ENCODE measurements around the gene ATXN2.
"Not testable (repeated sequence)": the region's sequence is repeated elsewhere in the genome, so short reads cannot be mapped to it uniquely, and the experiment has no call there.

Gene ATXN2

DNA sequence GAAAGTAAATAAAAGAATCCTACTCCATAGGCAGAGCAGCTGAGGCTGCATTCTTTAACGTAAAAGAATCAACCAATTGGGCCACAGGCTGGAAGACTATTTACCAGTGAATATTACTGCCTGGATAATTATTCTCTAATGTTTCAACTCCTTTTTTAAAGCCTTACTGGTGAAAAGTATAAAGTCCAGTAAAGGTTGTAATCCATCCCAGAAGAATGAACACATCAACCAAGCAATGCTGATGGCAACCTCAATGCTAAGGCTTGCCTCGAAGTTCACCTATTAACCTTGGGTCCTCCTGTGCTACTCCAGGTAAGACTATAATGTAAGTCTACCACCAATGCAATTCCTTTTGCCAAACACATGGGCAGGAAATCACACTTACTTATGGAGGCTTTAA is 77.3 kb downstream of the ATXN2 start:
- no peaks in the 10 kb centered on the region for H3K9me3 ChIP-seq (replicated peaks; ENCODE audit: low read length)
- no peak overlapping the region for H3K4me2 ChIP-seq (ENCODE audit: low read length)
- H3K9ac ChIP-seq (ENCODE audit: low read depth, low read length): no peak overlapping the region
- H3K36me3 ChIP-seq (ENCODE audit: insufficient read depth, low read length): peaks cover 68% of the 10 kb centered on the region
- H3K4me1 ChIP-seq (ENCODE audit: control insufficient read depth, insufficient read depth, low read length): no peaks in the 10 kb centered on the region
- no peaks in the 10 kb centered on the region for H3K27me3 ChIP-seq (ENCODE audit: control insufficient read depth, insufficient read depth, low read length)
- H3K4me3 ChIP-seq (ENCODE audit: low read length): no peak overlapping the region

GRCh38 chr12:111519937-111520336 is 79.2 kb downstream of the ATXN2 start:
- H3K9me3 ChIP-seq (replicated peaks; ENCODE audit: low read length): no peaks in the 10 kb centered on the region
- H3K4me3 ChIP-seq (ENCODE audit: low read length): no peak overlapping the region
- H3K36me3 ChIP-seq (ENCODE audit: insufficient read depth, low read length): peaks cover 75% of the 10 kb centered on the region
- H3K4me1 ChIP-seq (ENCODE audit: control insufficient read depth, insufficient read depth, low read length): no peaks in the 10 kb centered on the region
- no peaks in the 10 kb centered on the region for H3K27me3 ChIP-seq (ENCODE audit: control insufficient read depth, insufficient read depth, low read length)
- no peak overlapping the region for H3K9ac ChIP-seq (ENCODE audit: low read depth, low read length)
- no peak overlapping the region for H3K4me2 ChIP-seq (ENCODE audit: low read length)

GRCh38 chr12:111519083-111519482 is 80.0 kb downstream of the ATXN2 start:
- no peak overlapping the region for H3K9ac ChIP-seq (ENCODE audit: low read depth, low read length)

DNA sequence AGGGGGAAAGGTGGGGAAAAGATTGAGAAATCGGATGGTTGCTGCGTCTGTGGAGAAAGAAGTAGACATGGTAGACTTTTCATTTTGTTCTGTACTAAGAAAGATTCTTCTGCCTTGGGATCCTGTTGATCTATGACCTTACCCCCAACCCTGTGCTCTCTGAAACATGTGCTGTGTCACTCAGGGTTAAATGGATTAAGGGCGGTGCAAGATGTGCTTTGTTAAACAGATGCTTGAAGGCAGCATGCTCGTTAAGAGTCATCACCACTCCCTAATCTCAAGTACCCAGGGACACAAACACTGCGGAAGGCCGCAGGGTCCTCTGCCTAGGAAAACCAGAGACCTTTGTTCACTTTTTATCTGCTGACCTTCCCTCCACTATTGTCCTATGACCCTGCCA is 91.4 kb downstream of the ATXN2 start:
- not testable (repeated sequence) for H3K4me2 ChIP-seq (ENCODE audit: low read length); H3K9me3 ChIP-seq (replicated peaks; ENCODE audit: low read length); H3K4me1 ChIP-seq (ENCODE audit: control insufficient read depth, insufficient read depth, low read length); H3K4me3 ChIP-seq (ENCODE audit: low read length); H3K9ac ChIP-seq (ENCODE audit: low read depth, low read length); H3K27me3 ChIP-seq (ENCODE audit: control insufficient read depth, insufficient read depth, low read length)
- peaks cover 66% of the 10 kb centered on the region for H3K36me3 ChIP-seq (ENCODE audit: insufficient read depth, low read length)

More at GRCh38 chr12:111519083-111519482, 80.0 kb downstream of the ATXN2 start:
- no peak overlapping the region for H3K4me3 ChIP-seq (ENCODE audit: low read length)
- no peaks in the 10 kb centered on the region for H3K4me1 ChIP-seq (ENCODE audit: control insufficient read depth, insufficient read depth, low read length)
- H3K27me3 ChIP-seq (ENCODE audit: control insufficient read depth, insufficient read depth, low read length): no peaks in the 10 kb centered on the region
- no peak overlapping the region for H3K4me2 ChIP-seq (ENCODE audit: low read length)
- no peaks in the 10 kb centered on the region for H3K9me3 ChIP-seq (replicated peaks; ENCODE audit: low read length)
- H3K36me3 ChIP-seq (ENCODE audit: insufficient read depth, low read length): peaks cover 67% of the 10 kb centered on the region

- not testable (repeated sequence) for H3K27me3 ChIP-seq (ENCODE audit: control insufficient read depth, insufficient read depth, low read length); H3K4me3 ChIP-seq (ENCODE audit: low read length); H3K4me1 ChIP-seq (ENCODE audit: control insufficient read depth, insufficient read depth, low read length); H3K9ac ChIP-seq (ENCODE audit: low read depth, low read length); H3K4me2 ChIP-seq (ENCODE audit: low read length); H3K9me3 ChIP-seq (replicated peaks; ENCODE audit: low read length)
- H3K36me3 ChIP-seq (ENCODE audit: insufficient read depth, low read length): peaks cover 67% of the 10 kb centered on the region
Measured at GRCh38 chr12:111507258-111507657, 91.9 kb downstream of the ATXN2 start.

GRCh38 chr12:111506260-111506659 is 92.9 kb downstream of the ATXN2 start:
- Histone ChIP-seq H3K27me3 (ENCODE audit: control insufficient read depth, insufficient read depth, low read length) (no peaks in the 10 kb centered on the region), H3K9ac (ENCODE audit: low read depth, low read length) (no peak overlapping the region), H3K4me2 (ENCODE audit: low read length) (no peak overlapping the region), H3K4me3 (ENCODE audit: low read length) (no peak overlapping the region), H3K4me1 (ENCODE audit: control insufficient read depth, insufficient read depth, low read length) (no peaks in the 10 kb centered on the region), H3K36me3 (ENCODE audit: insufficient read depth, low read length) (peaks cover 64% of the 10 kb centered on the region), H3K9me3 (replicated peaks; ENCODE audit: low read length) (no peaks in the 10 kb centered on the region)

DNA sequence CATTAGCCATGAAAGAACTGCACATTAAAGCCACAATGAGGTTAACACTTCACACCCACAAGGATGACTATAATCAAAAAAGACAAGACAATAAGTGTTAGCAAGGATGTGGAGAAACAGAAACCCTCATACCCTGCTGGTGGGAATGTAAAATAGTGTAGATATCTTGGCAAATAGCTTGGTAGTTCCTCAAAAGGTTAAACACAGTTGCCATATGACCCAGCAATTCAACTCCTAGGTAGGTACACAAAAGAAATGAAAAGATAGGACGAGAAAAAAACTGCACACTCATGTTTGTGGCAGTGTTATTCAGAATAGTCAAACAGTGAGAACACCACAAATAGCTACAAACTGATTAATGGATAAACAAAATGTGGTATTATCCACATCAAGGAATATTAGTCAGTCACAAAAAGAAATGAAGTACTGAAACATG is 93.5 kb downstream of the ATXN2 start:
- no peaks in the 10 kb centered on the region for H3K27me3 ChIP-seq (ENCODE audit: control insufficient read depth, insufficient read depth, low read length)
- H3K4me3 ChIP-seq (ENCODE audit: low read length): no peak overlapping the region
- no peaks in the 10 kb centered on the region for H3K9me3 ChIP-seq (replicated peaks; ENCODE audit: low read length)
- no peak overlapping the region for H3K9ac ChIP-seq (ENCODE audit: low read depth, low read length)
- H3K36me3 ChIP-seq (ENCODE audit: insufficient read depth, low read length): peaks cover 58% of the 10 kb centered on the region
- no peaks in the 10 kb centered on the region for H3K4me1 ChIP-seq (ENCODE audit: control insufficient read depth, insufficient read depth, low read length)
- no peak overlapping the region for H3K4me2 ChIP-seq (ENCODE audit: low read length)

DNA sequence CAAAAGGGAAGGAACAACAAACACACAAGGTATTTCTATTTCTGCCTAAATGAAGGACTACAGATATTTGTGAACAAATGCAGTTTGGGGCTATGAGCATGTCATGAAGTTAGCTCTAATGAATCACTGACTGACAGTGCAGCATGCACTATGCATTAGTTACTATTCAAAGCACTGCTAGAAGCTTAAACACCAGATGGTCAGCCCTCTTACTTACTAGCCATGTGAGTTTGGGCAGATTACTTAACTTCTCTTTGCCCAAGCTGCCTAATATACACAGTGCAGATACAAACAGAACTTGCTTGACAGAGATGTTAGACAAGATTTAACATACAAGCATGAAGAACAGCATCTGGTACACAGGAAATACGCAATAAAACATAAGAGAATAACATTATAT is 96.0 kb downstream of the ATXN2 start:
- Histone ChIP-seq H3K9ac (ENCODE audit: low read depth, low read length) (no peak overlapping the region), H3K9me3 (replicated peaks; ENCODE audit: low read length) (no peaks in the 10 kb centered on the region), H3K36me3 (ENCODE audit: insufficient read depth, low read length) (peaks cover 60% of the 10 kb centered on the region), H3K27me3 (ENCODE audit: control insufficient read depth, insufficient read depth, low read length) (no peaks in the 10 kb centered on the region), H3K4me3 (ENCODE audit: low read length) (no peak overlapping the region), H3K4me2 (ENCODE audit: low read length) (no peak overlapping the region), H3K4me1 (ENCODE audit: control insufficient read depth, insufficient read depth, low read length) (no peaks in the 10 kb centered on the region)

GRCh38 chr12:111494676-111495075 is 104.4 kb downstream of the ATXN2 start:
- H3K4me2 ChIP-seq (ENCODE audit: low read length): no peak overlapping the region
- H3K36me3 ChIP-seq (ENCODE audit: insufficient read depth, low read length): peaks cover 62% of the 10 kb centered on the region
- no peaks in the 10 kb centered on the region for H3K9me3 ChIP-seq (replicated peaks; ENCODE audit: low read length)
- H3K27me3 ChIP-seq (ENCODE audit: control insufficient read depth, insufficient read depth, low read length): no peaks in the 10 kb centered on the region
- no peak overlapping the region for H3K9ac ChIP-seq (ENCODE audit: low read depth, low read length)
- H3K4me3 ChIP-seq (ENCODE audit: low read length): no peak overlapping the region
- H3K4me1 ChIP-seq (ENCODE audit: control insufficient read depth, insufficient read depth, low read length): peaks cover 12% of the 10 kb centered on the region

GRCh38 chr12:111492979-111493378 is 106.1 kb downstream of the ATXN2 start:
- not testable (repeated sequence) for H3K4me3 ChIP-seq (ENCODE audit: low read length); H3K9me3 ChIP-seq (replicated peaks; ENCODE audit: low read length); H3K27me3 ChIP-seq (ENCODE audit: control insufficient read depth, insufficient read depth, low read length); H3K9ac ChIP-seq (ENCODE audit: low read depth, low read length)
- Histone ChIP-seq H3K4me2 (ENCODE audit: low read length) (peak overlapping the region; percentile 38), H3K4me1 (ENCODE audit: control insufficient read depth, insufficient read depth, low read length) (peaks cover 12% of the 10 kb centered on the region), H3K36me3 (ENCODE audit: insufficient read depth, low read length) (peaks cover 53% of the 10 kb centered on the region)

GRCh38 chr12:111488798-111489197 is 110.3 kb downstream of the ATXN2 start:
- Histone ChIP-seq H3K9ac (ENCODE audit: low read depth, low read length) (no peak overlapping the region), H3K36me3 (ENCODE audit: insufficient read depth, low read length) (peaks cover 64% of the 10 kb centered on the region), H3K9me3 (replicated peaks; ENCODE audit: low read length) (no peaks in the 10 kb centered on the region), H3K27me3 (ENCODE audit: control insufficient read depth, insufficient read depth, low read length) (no peaks in the 10 kb centered on the region), H3K4me3 (ENCODE audit: low read length) (no peak overlapping the region), H3K4me1 (ENCODE audit: control insufficient read depth, insufficient read depth, low read length) (peaks cover 12% of the 10 kb centered on the region), H3K4me2 (ENCODE audit: low read length) (no peak overlapping the region)

DNA sequence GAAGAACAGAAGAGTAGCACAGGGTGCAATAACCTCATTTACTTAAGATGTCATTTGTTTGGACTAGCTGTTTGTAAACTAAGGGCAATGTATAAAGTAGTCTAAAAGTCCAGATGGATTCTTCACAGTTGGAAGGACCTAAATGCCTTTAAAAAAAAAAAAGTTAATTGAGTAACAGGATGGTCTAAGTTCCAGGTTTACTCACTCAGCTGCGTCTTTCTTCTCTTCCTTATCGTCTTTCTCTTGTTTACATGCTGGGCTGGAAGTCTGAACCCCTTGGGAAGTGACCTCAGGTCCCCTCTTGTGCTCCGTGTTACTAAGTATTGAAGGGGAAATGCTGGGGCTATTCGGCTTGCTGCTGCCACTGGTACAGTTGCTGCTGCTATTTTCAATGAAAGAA is 110.8 kb downstream of the ATXN2 start:
- Histone ChIP-seq H3K4me3 (ENCODE audit: low read length) (no peak overlapping the region), H3K9ac (ENCODE audit: low read depth, low read length) (no peak overlapping the region), H3K27me3 (ENCODE audit: control insufficient read depth, insufficient read depth, low read length) (no peaks in the 10 kb centered on the region), H3K4me1 (ENCODE audit: control insufficient read depth, insufficient read depth, low read length) (peaks cover 11% of the 10 kb centered on the region), H3K4me2 (ENCODE audit: low read length) (no peak overlapping the region), H3K36me3 (ENCODE audit: insufficient read depth, low read length) (peaks cover 66% of the 10 kb centered on the region), H3K9me3 (replicated peaks; ENCODE audit: low read length) (no peaks in the 10 kb centered on the region)

All from skeletal muscle satellite cell (primary cell).